Urinary bladder (tissue), 4 donors: ENCODE data around the gene TDO2. TPM values are rescaled to one million over a fixed set of nuclear protein-coding genes. Genes with fewer than 3 reads are reported as not detected.
A peak's percentile ranks its signal among the peaks of the same experiment; 100 is the strongest.

Experiments
- DNase-seq: peaks from one replicate; pipeline ENCODE4 v3.0.0-alpha.2; 2015; ENCODE audit errors: extremely low spot score
- H3K27ac ChIP-seq: one replicate; pipeline ENCODE4 v1.5.1; 2013; ENCODE audit warnings: low read depth, mild to moderate bottlenecking, moderate library complexity
- H3K36me3 ChIP-seq: one replicate; pipeline ENCODE4 v1.6.1; 2013; ENCODE audit warnings: mild to moderate bottlenecking, moderate library complexity; ENCODE audit not compliant: insufficient read depth
- H3K4me1 ChIP-seq: one replicate; pipeline ENCODE4 v1.6.1; 2013; ENCODE audit warnings: mild to moderate bottlenecking, moderate library complexity; ENCODE audit not compliant: insufficient read depth
- H3K4me3 ChIP-seq: one replicate; pipeline ENCODE4 v1.5.1; 2013; ENCODE audit warnings: low read depth, low read length
- WGBS: extraction: QIAGEN DNeasy Blood & Tissue Kit; methylation state at CpG from one replicate; pipeline ENCODE4 v1.1.7; 2013; 5-methylcytosine and 5-hydroxymethylcytosine counted together
- polyA plus RNA-seq: library from polyadenylated mRNA; stranded (reverse); fragments of 200-250 nt; gene quantifications from one replicate; pipeline ENCODE4 v1.2.3, GENCODE V29; 2013
- total RNA-seq: library from RNA; depleted of rRNA; stranded (reverse); fragments of >200 nt; gene quantifications from one replicate; pipeline ENCODE4 v1.2.3, GENCODE V29; 2014
- donor health status: healthy with polysubstance abuse.
- donor health status: healthy.

TDO2 gene
- total and polyA plus RNA-seq, 2 donors, result 0.28 to 3.9 TPM

DNA sequence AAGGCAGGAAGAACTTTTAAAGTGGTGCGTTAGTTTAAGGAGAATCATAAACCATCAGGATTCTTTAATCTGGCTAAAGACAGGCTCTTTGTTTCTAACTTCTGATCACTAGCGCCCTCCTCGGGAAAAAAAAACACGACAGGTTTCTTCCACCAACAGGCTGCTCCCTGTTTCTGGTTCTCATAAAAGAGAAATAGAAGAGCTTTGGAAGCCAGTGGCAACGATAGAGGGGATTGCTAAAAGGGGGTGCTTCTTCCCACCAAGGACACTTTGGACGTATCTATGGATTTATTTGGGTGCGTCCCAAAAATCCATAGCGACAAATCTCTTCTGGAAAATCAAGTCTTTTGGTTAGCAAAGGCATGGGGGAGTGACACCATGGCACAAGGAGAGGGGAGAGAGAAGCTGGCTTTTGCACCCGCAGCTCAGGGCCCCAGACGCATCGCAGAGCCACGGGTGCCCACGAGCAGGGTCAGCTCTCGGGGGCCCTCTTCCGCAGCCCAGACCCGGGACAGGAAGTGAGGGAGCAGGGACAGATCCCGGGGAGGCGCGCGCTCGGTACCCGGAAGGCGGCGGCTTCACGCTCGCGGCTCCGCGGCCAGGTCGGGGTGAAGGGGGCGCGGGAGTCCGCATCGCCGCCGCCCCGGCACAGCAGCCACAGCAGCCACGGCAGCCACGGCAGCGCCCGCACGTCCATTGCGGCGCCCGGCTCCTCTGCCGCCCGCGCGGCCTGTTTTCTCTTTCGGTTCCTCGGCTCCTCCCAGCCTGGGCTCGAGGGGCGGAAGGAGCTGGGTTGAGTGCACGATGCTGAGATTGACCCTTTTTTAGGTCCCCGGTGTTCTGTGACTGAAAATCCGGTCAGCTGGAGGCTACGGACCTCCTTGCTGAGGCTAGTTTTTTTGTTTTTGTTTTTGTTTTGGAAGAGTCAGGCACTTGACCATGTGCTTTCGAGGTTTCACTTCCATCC lies 49.9 kb downstream of the TDO2 start, which contains the start of gene CTSO:
Gene CTSO (minus strand): TSS at position 716 of the 967 bp plus-strand sequence. CDS start 19 bp downstream, at position 697.
- WGBS, result under 1% methylated on average over 58 of the region's 58 CpGs
- H3K4me1 ChIP-seq, result no peaks in the 10 kb centered on the region
- H3K4me3 ChIP-seq, result peak within 1 kb of the TSS; percentile 72
- DNase-seq, result peak; percentile 91
- H3K27ac ChIP-seq, result peak within 1 kb of the TSS; percentile 99
- no peaks in the 10 kb centered on the region for H3K36me3 ChIP-seq

DNA sequence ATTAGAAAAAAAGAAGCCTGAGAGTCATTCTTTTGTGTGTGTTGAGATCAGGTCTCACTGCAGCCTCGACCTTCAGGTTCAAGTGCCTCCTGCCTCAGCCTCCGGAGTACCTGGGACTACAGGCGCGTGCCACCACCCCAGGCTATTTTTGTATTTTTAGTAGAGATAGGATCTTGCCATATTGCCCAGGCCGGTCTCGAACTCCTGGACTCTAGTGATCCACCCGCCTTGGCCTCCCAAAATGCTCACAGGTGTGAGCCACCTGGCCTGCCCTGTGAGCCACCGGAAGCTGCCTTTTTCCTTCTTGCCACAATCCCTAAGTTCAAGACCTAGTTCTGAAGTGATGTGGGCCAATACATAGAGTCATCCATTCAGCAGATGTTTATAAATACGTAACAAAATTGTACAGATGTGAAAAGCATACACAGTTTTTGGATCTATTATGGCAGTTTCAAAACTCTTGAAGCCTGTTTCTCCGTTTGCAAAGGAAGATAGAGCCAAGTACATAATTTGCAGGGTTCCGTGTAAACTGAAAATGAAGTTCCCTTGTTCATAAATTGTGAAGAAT lies 50.7 kb downstream of the TDO2 start:
- H3K36me3 ChIP-seq, result no peaks in the 10 kb centered on the region
- no peak for DNase-seq
- 73% methylated on average over 11 of the region's 11 CpGs for WGBS
- peak overlapping the region; percentile 99 for H3K27ac ChIP-seq
- no peaks in the 10 kb centered on the region for H3K4me1 ChIP-seq
- peak overlapping the region; percentile 72 for H3K4me3 ChIP-seq

DNA sequence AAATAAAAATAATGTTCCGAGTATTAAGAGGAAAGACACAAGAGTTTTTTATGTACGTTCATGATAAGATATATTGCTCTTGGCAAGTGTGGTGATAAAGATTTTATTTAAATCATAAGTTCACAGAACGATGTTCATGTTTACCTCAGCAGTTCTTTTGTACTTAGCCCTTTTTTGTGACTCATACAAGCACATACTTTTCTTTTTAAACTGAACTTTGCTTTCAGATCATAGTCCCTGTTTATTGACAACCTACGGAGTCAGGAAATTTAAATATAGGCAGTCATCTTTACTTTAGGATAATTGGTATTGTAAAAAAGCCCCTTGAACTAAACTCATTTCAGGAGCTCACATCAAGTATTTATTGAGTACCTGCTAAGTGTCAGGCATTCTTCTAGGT lies 51.4 kb downstream of the TDO2 start:
- H3K27ac ChIP-seq, result no peak overlapping the region
- no peaks in the 10 kb centered on the region for H3K36me3 ChIP-seq
- no peak overlapping the region for H3K4me3 ChIP-seq
- no peaks in the 10 kb centered on the region for H3K4me1 ChIP-seq
- no peak for DNase-seq
- WGBS, result 53% methylated on average over 4 of the region's 4 CpGs

GRCh38 chr4:155956461-155956860 lies 53.0 kb downstream of the TDO2 start:
- Histone ChIP-seq H3K4me3 (no peak overlapping the region), H3K36me3 (no peaks in the 10 kb centered on the region)

DNA sequence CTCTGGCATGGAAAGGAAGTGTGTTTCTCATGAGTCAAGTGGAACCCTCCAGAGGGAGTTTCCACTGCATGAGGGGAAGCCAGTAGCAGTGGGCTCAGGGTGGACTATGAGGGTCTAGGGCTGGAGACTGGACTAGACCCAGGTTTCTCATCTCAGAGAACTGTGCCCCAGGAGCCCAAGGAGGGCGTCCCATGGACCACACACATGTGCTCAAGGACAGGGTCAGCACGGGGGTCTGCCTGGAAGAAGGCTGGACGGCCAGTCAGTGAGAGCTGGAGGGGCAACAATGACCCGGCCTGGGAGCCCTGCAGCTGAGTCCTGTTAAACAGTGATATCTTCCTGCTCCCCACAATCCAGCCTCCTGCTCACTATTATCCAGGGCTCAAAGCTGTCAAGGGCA lies 55.9 kb downstream of the TDO2 start:
- Histone ChIP-seq H3K4me3 (no peak overlapping the region), H3K36me3 (no peaks in the 10 kb centered on the region), H3K4me1 (no peaks in the 10 kb centered on the region), H3K27ac (no peak overlapping the region)
- DNase-seq, result no peak
- WGBS, result 82% methylated on average over 4 of the region's 4 CpGs

More at GRCh38 chr4:155956461-155956860, 53.0 kb downstream of the TDO2 start:
- Histone ChIP-seq H3K4me1 (no peaks in the 10 kb centered on the region), H3K27ac (no peak overlapping the region)
- no peak for DNase-seq
- WGBS, result 68% methylated on average over 2 of the region's 2 CpGs

- 40% methylated on average over 5 of the region's 5 CpGs for WGBS
- DNase-seq, result no peak
- Histone ChIP-seq H3K36me3 (no peaks in the 10 kb centered on the region), H3K27ac (no peak overlapping the region), H3K4me1 (no peaks in the 10 kb centered on the region), H3K4me3 (no peak overlapping the region)
These were observed 57.0 kb downstream of the TDO2 start for GRCh38 chr4:155960522-155960921.

- Histone ChIP-seq H3K4me3 (no peak overlapping the region), H3K27ac (no peak overlapping the region), H3K36me3 (no peaks in the 10 kb centered on the region), H3K4me1 (no peaks in the 10 kb centered on the region)
- DNase-seq, result no peak
- WGBS, result 84% methylated on average over 4 of the region's 4 CpGs
These were observed 58.1 kb downstream of the TDO2 start for GRCh38 chr4:155961575-155961974.

DNA sequence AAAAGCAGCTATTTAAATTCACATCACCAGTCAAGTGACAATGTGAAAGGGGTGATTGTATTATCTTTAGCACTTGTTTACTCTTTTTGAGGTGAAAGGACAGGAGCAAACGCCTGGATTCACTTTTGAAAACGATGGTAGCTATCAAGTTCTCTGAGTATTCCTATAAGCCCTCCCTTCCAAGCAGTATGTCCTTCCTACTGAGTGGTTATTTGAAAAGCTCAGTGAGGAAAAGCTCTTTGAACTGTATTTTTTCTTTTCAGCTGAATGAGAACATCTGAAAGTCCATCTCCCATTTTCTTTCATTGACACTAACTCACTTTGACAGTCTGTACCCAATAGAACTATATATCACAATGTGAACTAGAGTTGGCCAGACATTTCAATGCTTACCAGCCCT lies 59.3 kb downstream of the TDO2 start:
- no peak for DNase-seq
- WGBS, result 55% methylated on average over 2 of the region's 2 CpGs
- Histone ChIP-seq H3K36me3 (no peaks in the 10 kb centered on the region), H3K4me3 (no peak overlapping the region), H3K27ac (no peak overlapping the region), H3K4me1 (no peaks in the 10 kb centered on the region)

GRCh38 chr4:155964016-155964891 lies 60.8 kb downstream of the TDO2 start:
- Histone ChIP-seq H3K27ac (no peak overlapping the region), H3K4me1 (no peaks in the 10 kb centered on the region), H3K4me3 (no peak overlapping the region), H3K36me3 (no peaks in the 10 kb centered on the region)
- 76% methylated on average over 8 of the region's 8 CpGs for WGBS
- no peak for DNase-seq

GRCh38 chr4:155966171-155966570 lies 62.7 kb downstream of the TDO2 start:
- 88% methylated on average over 2 of the region's 2 CpGs for WGBS
- no peak for DNase-seq
- H3K4me3 ChIP-seq, result no peak overlapping the region
- H3K4me1 ChIP-seq, result no peaks in the 10 kb centered on the region
- no peaks in the 10 kb centered on the region for H3K36me3 ChIP-seq
- no peak overlapping the region for H3K27ac ChIP-seq

- WGBS, result 52% methylated on average over 3 of the region's 3 CpGs
- Histone ChIP-seq H3K36me3 (no peaks in the 10 kb centered on the region), H3K4me1 (no peaks in the 10 kb centered on the region), H3K27ac (no peak overlapping the region), H3K4me3 (no peak overlapping the region)
- no peak for DNase-seq
These were observed 63.4 kb downstream of the TDO2 start for GRCh38 chr4:155966731-155967395.
